HCT116 (cell line): ENCODE data around the gene STAC. TPM values are rescaled to one million over a fixed set of nuclear protein-coding genes. Genes with fewer than 3 reads are reported as not detected.

Experiments used
- ATAC-seq: fragments of 200-7000 bp; cut with Tn5 transposase; 2 replicates; pipeline ENCODE4 v1.9.1; 2020; ENCODE audit warnings: mild to moderate bottlenecking, moderate library complexity
- BruUV-seq: library from RNA; stranded (reverse); fragments of 400-500 nt; replicated peaks from 2 replicates; lab custom pipeline; 2021; lab: Mats Ljungman, UMichigan
- CTCF ChIA-PET: fragments of 300-600 bp; sonication (Branson Sonifier 250); formaldehyde crosslinking; loops from one replicate; lab custom pipeline; 2021; ENCODE audit warnings: antibody characterized with exemption; lab: Charles Lee
- POLR2A ChIA-PET: fragments of 300-600, 350-600 bp; sonication (Branson Sonifier 250); formaldehyde crosslinking; loops from one replicate; lab custom pipeline; 2021; ENCODE audit warnings: antibody characterized with exemption; lab: Charles Lee
- RAD21 ChIA-PET, 2 experiments: fragments of 300-600 bp; sonication (Branson Sonifier 250); formaldehyde crosslinking; loops; one replicate each; lab custom pipeline; 2023; ENCODE audit warnings: low total read pairs in 2 of 2; ENCODE audit not compliant: uncharacterized antibody in 2 of 2, unreplicated experiment in 2 of 2, low non-redundant PET in 1 of 2; lab: Charles Lee
- DNase-seq: peaks from one replicate; pipeline ENCODE4 v3.0.0-alpha.2; 2010; ENCODE audit warnings: low read depth, low spot score
- H2AFZ ChIP-seq: fragments of 200-600 bp; shearing (Covaris generic), sonication (generic); 2 replicates; pipeline ENCODE4 v1.6.1; 2017; ENCODE audit warnings: low read depth, mixed run types, mixed read lengths, antibody characterized with exemption, low read length; ENCODE audit not compliant: poor library complexity, severe bottlenecking
- H3K27ac ChIP-seq: 2 replicates; pipeline ENCODE4 v1.5.1; 2012; ENCODE audit warnings: low read depth, low read length
- H3K27me3 ChIP-seq: fragments of 200-600 bp; sonication (generic); 2 replicates; pipeline ENCODE4 v1.6.1; 2016; ENCODE audit warnings: mixed run types, low read length, mixed read lengths; ENCODE audit not compliant: insufficient read depth
- H3K36me3 ChIP-seq, 2 experiments: fragments of 200-500 bp in 1 of 2; fragments of 200-600 bp in 1 of 2; sonication (Bioruptor generic) in 1 of 2; sonication (generic) in 1 of 2; 2 replicates each; pipeline versions ENCODE4 v1.5.1 to v1.6.1; 2014 to 2016; ENCODE audit warnings: low read length in 2 of 2, inconsistent platforms in 1 of 2, mixed read lengths in 1 of 2, mixed run types in 1 of 2; ENCODE audit not compliant: insufficient read depth in 2 of 2, control insufficient read depth in 1 of 2
- H3K4me1 ChIP-seq, 2 experiments: fragments of 200-600 bp in 1 of 2; sonication (generic) in 1 of 2; 2 replicates each; pipeline versions ENCODE4 v1.5.1 to v1.6.1; 2012 to 2017; ENCODE audit warnings: low read length in 2 of 2, inconsistent platforms in 1 of 2, mild to moderate bottlenecking in 1 of 2, mixed read lengths in 1 of 2, mixed run types in 1 of 2, moderate library complexity in 1 of 2; ENCODE audit not compliant: insufficient read depth in 2 of 2, control insufficient read depth in 1 of 2
- H3K4me2 ChIP-seq: fragments of 200-600 bp; sonication (generic); 2 replicates; pipeline ENCODE4 v1.6.1; 2017; ENCODE audit warnings: mixed run types, low read length, mixed read lengths
- H3K4me3 ChIP-seq, 2 experiments: fragments of 200-600 bp in 1 of 2; sonication (generic) in 1 of 2; replicated peaks in 1 of 2; 2 replicates each; pipeline ENCODE4 v1.5.1; 2011 to 2016; ENCODE audit warnings: low read length in 2 of 2, control low read depth in 1 of 2, low read depth in 1 of 2, mild to moderate bottlenecking in 1 of 2, mixed read lengths in 1 of 2, mixed run types in 1 of 2
- H3K79me2 ChIP-seq: fragments of 200-600 bp; sonication (generic); 2 replicates; pipeline ENCODE4 v1.6.1; 2017; ENCODE audit warnings: mild to moderate bottlenecking, mixed run types, low read length, moderate library complexity, mixed read lengths; ENCODE audit not compliant: insufficient read depth
- H3K9ac ChIP-seq: fragments of 200-600 bp; sonication (generic); 2 replicates; pipeline ENCODE4 v1.6.1; 2016; ENCODE audit warnings: low read length, mixed read lengths
- H3K9me2 ChIP-seq: fragments of 200-600 bp; sonication (generic), shearing (Covaris generic); 2 replicates; pipeline ENCODE4 v1.6.1; 2017; ENCODE audit warnings: mixed run types, mild to moderate bottlenecking, moderate library complexity; ENCODE audit not compliant: insufficient read depth
- H3K9me3 ChIP-seq, 2 experiments: fragments of 200-500 bp in 1 of 2; fragments of 200-600 bp in 1 of 2; sonication (Bioruptor generic) in 1 of 2; sonication (generic) in 1 of 2; 2 replicates each; pipeline ENCODE4 v1.6.1; 2014 to 2017; ENCODE audit warnings: low read length in 2 of 2, mixed read lengths in 2 of 2, inconsistent platforms in 1 of 2, low read depth in 1 of 2, mild to moderate bottlenecking in 1 of 2, mixed run types in 1 of 2, moderate library complexity in 1 of 2; ENCODE audit not compliant: control insufficient read depth in 1 of 2, insufficient read depth in 1 of 2
- H4K20me1 ChIP-seq: fragments of 200-600 bp; sonication (generic), shearing (Covaris generic); 2 replicates; pipeline ENCODE4 v1.6.1; 2017; ENCODE audit warnings: mixed run types, mild to moderate bottlenecking, moderate library complexity; ENCODE audit not compliant: insufficient read depth
- ATF3 ChIP-seq: IDR thresholded peaks from 2 replicates; pipeline ENCODE4 v1.6.1; 2012
- CBX3 ChIP-seq: IDR thresholded peaks from 2 replicates; pipeline ENCODE4 v1.6.1; 2012; ENCODE audit warnings: low read depth
- CEBPB ChIP-seq: IDR thresholded peaks from 2 replicates; pipeline ENCODE4 v1.6.1; 2012; ENCODE audit warnings: low read depth
- EGR1 ChIP-seq: IDR thresholded peaks from 2 replicates; pipeline ENCODE4 v1.6.1; 2012; ENCODE audit warnings: low read depth
- EZH2 ChIP-seq: fragments of 200-600 bp; sonication (generic); IDR thresholded peaks from 2 replicates; pipeline ENCODE4 v1.6.1; 2017; ENCODE audit warnings: antibody characterized with exemption, mixed run types
- MAX ChIP-seq: IDR thresholded peaks from 2 replicates; pipeline ENCODE4 v1.6.1; 2012
- POLR2AphosphoS5 ChIP-seq: IDR thresholded peaks from 2 replicates; pipeline ENCODE4 v1.6.1; 2011; ENCODE audit warnings: mild to moderate bottlenecking, low read depth, low read length, moderate library complexity
- RAD21 ChIP-seq: IDR thresholded peaks from 2 replicates; pipeline ENCODE4 v1.6.1; 2012; ENCODE audit warnings: low read depth, mild to moderate bottlenecking
- REST ChIP-seq: IDR thresholded peaks from 2 replicates; pipeline ENCODE4 v1.6.1; 2012; ENCODE audit warnings: low read depth
- YY1 ChIP-seq: IDR thresholded peaks from 2 replicates; pipeline ENCODE4 v1.6.1; 2011; ENCODE audit warnings: low read length, low read depth, moderate library complexity, mild to moderate bottlenecking; ENCODE audit not compliant: insufficient replicate concordance; ENCODE audit errors: extremely low read depth
- intact Hi-C: fragments of 100-400 bp; cut with micrococcal nuclease; formaldehyde crosslinking; loops from 2 replicates; pipeline ENCODE4 v1.10.0; 2022
- total RNA-seq: library from RNA; stranded (reverse); gene quantifications from one replicate; pipeline ENCODE4 v1.2.1, GENCODE V29; 2021; ENCODE audit not compliant: unreplicated experiment

The STAC gene
- total RNA-seq, 1 experiment from 2014 or later = not detected

GRCh38 chr3:36538136-36538749, 157.9 kb downstream of the STAC start:
- CTCF ChIA-PET = no interaction called here
- Histone ChIP-seq H3K27ac (no peak overlapping the region), H4K20me1 (no peaks in the 10 kb centered on the region), H3K4me2 (no peak overlapping the region), H3K27me3 (0 out of 2 replicates have a peak, but pooled peaks cover 5% of the 10 kb centered on the region), H3K36me3 (no peaks in the 10 kb centered on the region), H3K9me2 (no peaks in the 10 kb centered on the region), H3K79me2 (no peaks in the 10 kb centered on the region), H2AFZ (no peak overlapping the region), H3K4me3 (no peak overlapping the region), H3K9me3 (no peaks in the 10 kb centered on the region), H3K9ac (no peak overlapping the region)
- POLR2A ChIA-PET = no interaction called here
- intact Hi-C loops = no loop called here
- no peak for DNase-seq
- no TSS peak for BruUV-seq
- TF ChIP-seq RAD21 = no peak
- TF ChIP-seq CBX3 = no peak
- no peak for TF ChIP-seq MAX
- TF ChIP-seq EGR1 = no peak
- TF ChIP-seq POLR2AphosphoS5 = no peak
- TF ChIP-seq ATF3 = no peak
- TF ChIP-seq CEBPB = no peak
- no peak for TF ChIP-seq YY1
- no peak for TF ChIP-seq REST
- TF ChIP-seq EZH2 = no peak
- TF ChIP-seq, all 23 proteins: peak for 0
- no peak for ATAC-seq
- RAD21 ChIA-PET = no interaction called here
- H3K4me1 ChIP-seq = no peaks in the 10 kb centered on the region
